PC-3 (cell line): ENCODE data around the gene GABRA6.

Experiments
- CTCF ChIP-seq: fragments of 300-600 bp; sonication (generic); conservative IDR thresholded peaks from 2 replicates; pipeline ENCODE4 v1.5.1; 2017; ENCODE audit warnings: antibody characterized with exemption, low read depth, mild to moderate bottlenecking, low read length
- EZH2phosphoT487 ChIP-seq: fragments of 300-600 bp; sonication (generic); IDR thresholded peaks from 2 replicates; pipeline ENCODE4 v1.6.1; 2018; ENCODE audit warnings: mild to moderate bottlenecking, antibody characterized with exemption, low read length, borderline replicate concordance

GRCh38 chr5:161687316-161687715, 1.8 kb downstream of the GABRA6 start:
- TF ChIP-seq CTCF (no peak), EZH2phosphoT487 (no peak)
